Body of pancreas (tissue), 4 donors: ENCODE measurements around the gene FBXO21. TPM values are rescaled to one million over a fixed set of nuclear protein-coding genes. Genes with fewer than 3 reads are reported as not detected.

ENCODE experiments used
- ATAC-seq: fragments of 150-250 bp; one replicate; pipeline ENCODE4 v1.9.1; 2016
- DNase-seq, 4 donors: peaks; one replicate each; pipeline ENCODE4 v3.0.0-alpha.2; 2019
- H3K27ac ChIP-seq, 4 donors: fragments of 200-600 bp; sonication (generic); 1 replicate in 3 of 4; 2 replicates in 1 of 4; pipeline versions ENCODE4 v1.5.1 to v1.6.1; 2016 to 2019; ENCODE audit warnings: mild to moderate bottlenecking in 1 of 4, mixed read lengths in 1 of 4, moderate library complexity in 1 of 4
- H3K27me3 ChIP-seq, 2 donors: fragments of 200-600 bp; sonication (generic); one replicate each; pipeline ENCODE4 v1.6.0; 2016; ENCODE audit warnings: mild to moderate bottlenecking in 1 of 2
- H3K36me3 ChIP-seq, 2 donors: fragments of 200-600 bp; sonication (generic); replicated peaks in 1 of 2; 2 replicates each; pipeline ENCODE4 v1.5.1; 2016; ENCODE audit warnings: low read depth in 2 of 2; ENCODE audit not compliant: insufficient read depth in 1 of 2
- H3K4me1 ChIP-seq: fragments of 200-600 bp; sonication (generic); one replicate; pipeline ENCODE4 v1.6.0; 2016
- H3K4me3 ChIP-seq, 2 donors: fragments of 200-600 bp; sonication (generic); 1 replicate in 1 of 2; 2 replicates in 1 of 2; pipeline ENCODE4 v1.5.1; 2016 to 2019
- H3K9me3 ChIP-seq, 3 donors: fragments of 200-600 bp; sonication (generic); 1 replicate in 2 of 3; 2 replicates in 1 of 3; pipeline ENCODE4 v1.5.1; 2016
- CTCF ChIP-seq, 7 experiments: fragments of 450-650 bp in 4 of 7; fragments of 200-600 bp in 3 of 7; sonication (generic) in 3 of 7; IDR thresholded peaks; one replicate each; pipeline ENCODE4 v1.5.1; 2016 to 2019; ENCODE audit warnings: antibody characterized with exemption in 7 of 7
- POLR2A ChIP-seq, 3 donors: fragments of 450-650 bp; IDR thresholded peaks; one replicate each; pipeline ENCODE4 v1.6.1; 2016; ENCODE audit warnings: antibody characterized with exemption in 3 of 3, mild to moderate bottlenecking in 2 of 3
- WGBS, 2 donors: methylation state at CpG; one replicate each; pipeline ENCODE4 v1.1.5; 2017; 5-methylcytosine and 5-hydroxymethylcytosine counted together
- intact Hi-C: fragments of 100-400 bp; cut with DNase I; formaldehyde crosslinking; loops from one replicate; pipeline ENCODE4 v1.15.1; 2023
- total RNA-seq, 2 donors: library from RNA; depleted of rRNA; stranded (reverse); fragments of >200 nt; gene quantifications; one replicate each; pipeline ENCODE4 v1.1.0, GENCODE V29; 2016

The FBXO21 gene
- 10 to 100 TPM; 43.6 to 76.5 TPM for total RNA-seq

- peaks cover 17% of the 10 kb centered on the region for H3K4me1 ChIP-seq
- H3K27me3 ChIP-seq = no peaks in the 10 kb centered on the region
- H3K36me3 ChIP-seq = peaks cover 0 to 2% of the 10 kb centered on the region in 2 donors
- ATAC-seq (peak; percentile 93), DNase-seq (peak; percentile 88 to 95 (median 92))
- H3K27ac ChIP-seq = peak within 1 kb of the TSS; percentile 30 to 86 (median 72)
- peak within 1 kb of the TSS; percentile 54 to 59 for H3K4me3 ChIP-seq
- WGBS, 2 donors = 2 to 11% methylated on average over 5 to 32 of the region's 59 CpGs
- H3K9me3 ChIP-seq = no peaks in the 10 kb centered on the region
- intact Hi-C loops = no loop called here
- peak; percentile 87 to 92 (median 90) for TF ChIP-seq POLR2A (IDR thresholded peaks at IDR 0.05)
- TF ChIP-seq CTCF (IDR thresholded peaks at IDR 0.05) = peak in 2 of 7 experiments; percentile 14 to 25
Measured at GRCh38 chr12:117190210-117190781, at the start of gene FBXO21. TSS of gene FBXO21 (minus strand) at chr12:117190470. CDS start at chr12:117190456, 14 bp downstream.

GRCh38 chr12:117236456-117237001 is 46.3 kb upstream of the FBXO21 start:
- peak; percentile 52 to 77 (median 66) for TF ChIP-seq CTCF (IDR thresholded peaks at IDR 0.05)
- TF ChIP-seq POLR2A (IDR thresholded peaks at IDR 0.05) = no peak
- intact Hi-C loops = no loop called here

GRCh38 chr12:117235261-117235660 is 45.0 kb upstream of the FBXO21 start:
- Histone ChIP-seq H3K36me3 (no peaks in the 10 kb centered on the region), H3K4me1 (peaks cover 2% of the 10 kb centered on the region), H3K27me3 (no peaks in the 10 kb centered on the region), H3K4me3 (no peak overlapping the region), H3K27ac (no peak overlapping the region), H3K9me3 (no peaks in the 10 kb centered on the region)
- ATAC-seq (no peak), DNase-seq (no peak)
- 48 to 60% methylated on average over 2 of the region's 2 CpGs for WGBS, 2 donors
- no peak for TF ChIP-seq POLR2A (IDR thresholded peaks at IDR 0.05)
- TF ChIP-seq CTCF (IDR thresholded peaks at IDR 0.05) = no peak
- intact Hi-C loops = no loop called here

More at GRCh38 chr12:117236456-117237001, 46.3 kb upstream of the FBXO21 start:
- Histone ChIP-seq H3K4me3 (no peak overlapping the region), H3K27me3 (no peaks in the 10 kb centered on the region), H3K4me1 (peaks cover 5% of the 10 kb centered on the region), H3K36me3 (no peaks in the 10 kb centered on the region), H3K9me3 (no peaks in the 10 kb centered on the region), H3K27ac (no peak overlapping the region)
- WGBS, 2 donors = 26 to 46% methylated on average over 6 to 13 of the region's 13 CpGs
- DNase-seq (peak; percentile 78 to 90 (median 81)), ATAC-seq (no peak)

GRCh38 chr12:117234441-117234840 is 44.2 kb upstream of the FBXO21 start:
- DNase-seq = no peak
- ATAC-seq = no peak
- intact Hi-C loops = no loop called here

More at GRCh38 chr12:117234441-117234840, 44.2 kb upstream of the FBXO21 start:
- TF ChIP-seq POLR2A (IDR thresholded peaks at IDR 0.05) (no peak), CTCF (IDR thresholded peaks at IDR 0.05) (no peak)
- WGBS, 2 donors = 86 to 90% methylated on average over 15 of the region's 15 CpGs
- no peaks in the 10 kb centered on the region for H3K36me3 ChIP-seq
- H3K27me3 ChIP-seq = no peaks in the 10 kb centered on the region
- no peak overlapping the region for H3K27ac ChIP-seq
- no peak overlapping the region for H3K4me3 ChIP-seq
- H3K4me1 ChIP-seq = no peaks in the 10 kb centered on the region
- no peaks in the 10 kb centered on the region for H3K9me3 ChIP-seq
